Hepatocyte (in vitro differentiated cells): ENCODE measurements around the gene SEL1L.

Experiments used
- EZH2 ChIP-seq: fragments of 200-600 bp; sonication (generic); IDR thresholded peaks from 2 replicates; pipeline ENCODE4 v1.6.1; 2016; ENCODE audit warnings: antibody characterized with exemption, mild to moderate bottlenecking, borderline replicate concordance
- EZH2phosphoT487 ChIP-seq: fragments of 200-600 bp; sonication (generic); IDR thresholded peaks from one replicate; pipeline ENCODE4 v1.6.1; 2018; ENCODE audit warnings: antibody characterized with exemption, mild to moderate bottlenecking, low read depth, moderate library complexity; ENCODE audit not compliant: unreplicated experiment, severe bottlenecking
- TF ChIP-seq, protein P1 (sequence below): fragments of 200-600 bp; sonication (generic); IDR thresholded peaks from 2 replicates; pipeline ENCODE4 v1.5.1; 2016; ENCODE audit warnings: antibody characterized with exemption, mild to moderate bottlenecking; ENCODE audit not compliant: poor library complexity

DNA sequence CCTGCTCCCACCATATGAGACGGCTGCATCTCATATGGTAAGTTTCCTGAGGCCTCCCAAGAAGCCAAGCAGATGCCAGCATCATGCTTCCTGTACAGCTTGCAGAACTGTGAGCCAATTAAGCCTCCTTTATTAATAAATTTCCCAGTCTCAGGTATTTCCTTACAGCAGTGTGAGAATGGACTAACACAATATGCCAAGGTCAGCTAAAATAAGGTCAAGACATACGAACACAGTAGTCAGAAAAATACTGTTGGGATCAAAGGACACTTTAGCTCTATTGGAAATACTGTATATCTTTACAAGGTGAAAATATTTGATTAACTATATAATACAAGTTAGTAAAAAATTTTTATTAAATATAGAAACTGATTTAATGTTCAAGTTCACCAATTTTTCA is 28.8 kb downstream of the SEL1L start:
- TF ChIP-seq, protein P1, sequence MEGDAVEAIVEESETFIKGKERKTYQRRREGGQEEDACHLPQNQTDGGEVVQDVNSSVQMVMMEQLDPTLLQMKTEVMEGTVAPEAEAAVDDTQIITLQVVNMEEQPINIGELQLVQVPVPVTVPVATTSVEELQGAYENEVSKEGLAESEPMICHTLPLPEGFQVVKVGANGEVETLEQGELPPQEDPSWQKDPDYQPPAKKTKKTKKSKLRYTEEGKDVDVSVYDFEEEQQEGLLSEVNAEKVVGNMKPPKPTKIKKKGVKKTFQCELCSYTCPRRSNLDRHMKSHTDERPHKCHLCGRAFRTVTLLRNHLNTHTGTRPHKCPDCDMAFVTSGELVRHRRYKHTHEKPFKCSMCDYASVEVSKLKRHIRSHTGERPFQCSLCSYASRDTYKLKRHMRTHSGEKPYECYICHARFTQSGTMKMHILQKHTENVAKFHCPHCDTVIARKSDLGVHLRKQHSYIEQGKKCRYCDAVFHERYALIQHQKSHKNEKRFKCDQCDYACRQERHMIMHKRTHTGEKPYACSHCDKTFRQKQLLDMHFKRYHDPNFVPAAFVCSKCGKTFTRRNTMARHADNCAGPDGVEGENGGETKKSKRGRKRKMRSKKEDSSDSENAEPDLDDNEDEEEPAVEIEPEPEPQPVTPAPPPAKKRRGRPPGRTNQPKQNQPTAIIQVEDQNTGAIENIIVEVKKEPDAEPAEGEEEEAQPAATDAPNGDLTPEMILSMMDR: no peak
- TF ChIP-seq EZH2: no peak
- TF ChIP-seq EZH2phosphoT487: no peak
